H9 (cell line): Measurements from ENCODE around the gene GCNA. TPM values are rescaled to one million over a fixed set of nuclear protein-coding genes. Genes with fewer than 3 reads are reported as not detected.

Experiments
- DNase-seq: peaks from one replicate; pipeline ENCODE4 v3.0.0-alpha.2; 2017
- H2AFZ ChIP-seq: one replicate; pipeline ENCODE4 v1.6.1; 2013; ENCODE audit warnings: mild to moderate bottlenecking, low read length, control low read depth, moderate library complexity
- H2AK5ac ChIP-seq: 2 replicates; pipeline ENCODE4 v1.6.1; 2013; ENCODE audit warnings: low read length, control low read depth, mixed read lengths; ENCODE audit not compliant: insufficient read length
- H2BK120ac ChIP-seq: one replicate; pipeline ENCODE4 v1.6.1; 2013; ENCODE audit warnings: low read depth, mild to moderate bottlenecking, low read length, control low read depth, inconsistent platforms; ENCODE audit not compliant: poor library complexity, severe bottlenecking
- H2BK12ac ChIP-seq: 2 replicates; pipeline ENCODE4 v1.6.1; 2013; ENCODE audit warnings: low read length, control low read depth, mixed read lengths, low read depth; ENCODE audit not compliant: insufficient read length
- H2BK15ac ChIP-seq: 2 replicates; pipeline ENCODE4 v1.6.1; 2013; ENCODE audit warnings: low read depth, low read length, control low read depth
- H2BK20ac ChIP-seq: one replicate; pipeline ENCODE4 v1.6.1; 2013; ENCODE audit warnings: low read depth, mild to moderate bottlenecking, low read length, control low read depth, inconsistent platforms; ENCODE audit not compliant: poor library complexity, severe bottlenecking
- H2BK5ac ChIP-seq: 2 replicates; pipeline ENCODE4 v1.6.1; 2013; ENCODE audit warnings: low read length, control low read depth, mixed read lengths; ENCODE audit not compliant: insufficient read length
- H3K14ac ChIP-seq: 2 replicates; pipeline ENCODE4 v1.6.1; 2013; ENCODE audit warnings: low read length, control low read depth; ENCODE audit not compliant: insufficient read depth
- H3K18ac ChIP-seq: 2 replicates; pipeline ENCODE4 v1.6.1; 2013; ENCODE audit warnings: low read depth, mild to moderate bottlenecking, mixed read lengths, low read length, control low read depth; ENCODE audit not compliant: insufficient read length
- H3K23ac ChIP-seq: 2 replicates; pipeline ENCODE4 v1.6.1; 2013; ENCODE audit warnings: low read length, control low read depth, mixed read lengths, low read depth; ENCODE audit not compliant: insufficient read length
- H3K23me2 ChIP-seq: 2 replicates; pipeline ENCODE4 v1.6.1; 2013; ENCODE audit warnings: low read depth, mild to moderate bottlenecking, mixed read lengths, low read length, control low read depth; ENCODE audit not compliant: insufficient read length, poor library complexity, severe bottlenecking
- H3K27ac ChIP-seq: 2 replicates; pipeline ENCODE4 v1.5.1; 2013; ENCODE audit warnings: low read length, control low read depth, mixed read lengths, low read depth; ENCODE audit not compliant: insufficient read length
- H3K27me3 ChIP-seq: 2 replicates; pipeline ENCODE4 v1.6.1; 2013; ENCODE audit warnings: low read length, control low read depth, inconsistent platforms; ENCODE audit not compliant: insufficient read depth
- H3K4ac ChIP-seq: 2 replicates; pipeline ENCODE4 v1.6.1; 2013; ENCODE audit warnings: low read depth, mild to moderate bottlenecking, control low read depth, inconsistent platforms, low read length, moderate library complexity
- H3K4me1 ChIP-seq: 2 replicates; pipeline ENCODE4 v1.6.1; 2013; ENCODE audit warnings: low read length, control low read depth, inconsistent platforms; ENCODE audit not compliant: insufficient read depth
- H3K4me2 ChIP-seq: 2 replicates; pipeline ENCODE4 v1.6.1; 2013; ENCODE audit warnings: low read length, control low read depth, mixed read lengths; ENCODE audit not compliant: insufficient read length, insufficient read depth
- H3K56ac ChIP-seq: 2 replicates; pipeline ENCODE4 v1.6.1; 2013; ENCODE audit warnings: low read depth, mild to moderate bottlenecking, mixed read lengths, low read length, control low read depth; ENCODE audit not compliant: insufficient read length
- H3K79me1 ChIP-seq: 2 replicates; pipeline ENCODE4 v1.6.1; 2013; ENCODE audit warnings: low read depth, mild to moderate bottlenecking, moderate library complexity, low read length, control low read depth, inconsistent platforms; ENCODE audit not compliant: insufficient read depth, poor library complexity, severe bottlenecking
- H3K79me2 ChIP-seq: 2 replicates; pipeline ENCODE4 v1.6.1; 2013; ENCODE audit warnings: low read length, control low read depth, inconsistent platforms; ENCODE audit not compliant: insufficient read depth
- H3K9ac ChIP-seq: 2 replicates; pipeline ENCODE4 v1.6.1; 2013; ENCODE audit warnings: low read length, control low read depth, mixed read lengths; ENCODE audit not compliant: insufficient read length; ENCODE audit errors: extremely low read depth
- H3K9me3 ChIP-seq: one replicate; pipeline ENCODE4 v1.6.1; 2013; ENCODE audit warnings: low read depth, low read length, inconsistent platforms; ENCODE audit not compliant: control insufficient read depth
- H3T11ph ChIP-seq: one replicate; pipeline ENCODE4 v1.6.1; 2013; ENCODE audit warnings: mild to moderate bottlenecking, low read length, control low read depth, inconsistent platforms
- H4K20me1 ChIP-seq: one replicate; pipeline ENCODE4 v1.6.1; 2013; ENCODE audit not compliant: control insufficient read depth, insufficient read length, insufficient read depth
- H4K5ac ChIP-seq: 2 replicates; pipeline ENCODE4 v1.6.1; 2013; ENCODE audit warnings: low read depth, mild to moderate bottlenecking, mixed read lengths, low read length, control low read depth; ENCODE audit not compliant: insufficient read length
- H4K8ac ChIP-seq: replicated peaks from 2 replicates; pipeline ENCODE4 v1.6.1; 2013; ENCODE audit warnings: low read length, control low read depth, mixed read lengths, low read depth; ENCODE audit not compliant: insufficient read length
- H4K91ac ChIP-seq: 2 replicates; pipeline ENCODE4 v1.6.1; 2013; ENCODE audit warnings: low read depth, mild to moderate bottlenecking, moderate library complexity, mixed read lengths, low read length, control low read depth; ENCODE audit not compliant: insufficient read length
- H3K27ac Mint-ChIP-seq, 3 experiments: 2 replicates in 2 of 3; 3 replicates in 1 of 3; pipeline ENCODE4 v1.8.0; 2020 to 2021; ENCODE audit warnings: mixed read lengths in 3 of 3, mild to moderate bottlenecking in 1 of 3, moderate library complexity in 1 of 3
- H3K27me3 Mint-ChIP-seq: 2 replicates; pipeline ENCODE4 v1.8.0; 2021; ENCODE audit warnings: low read depth, mild to moderate bottlenecking, moderate library complexity, mixed read lengths
- H3K36me3 Mint-ChIP-seq, 3 experiments: 2 replicates in 2 of 3; 3 replicates in 1 of 3; pipeline ENCODE4 v1.8.0; 2020 to 2021; ENCODE audit warnings: low read depth in 3 of 3, mixed read lengths in 3 of 3; ENCODE audit not compliant: insufficient read depth in 1 of 3
- H3K4me1 Mint-ChIP-seq, 2 experiments: 2 replicates each; pipeline ENCODE4 v1.8.0; 2020; ENCODE audit warnings: mixed read lengths in 2 of 2
- H3K4me3 Mint-ChIP-seq, 2 experiments: 2 replicates in 1 of 2; 3 replicates in 1 of 2; pipeline ENCODE4 v1.8.0; 2020 to 2021; ENCODE audit warnings: mild to moderate bottlenecking in 2 of 2, mixed read lengths in 2 of 2, moderate library complexity in 1 of 2
- H3K9me3 Mint-ChIP-seq, 2 experiments: 2 replicates in 1 of 2; 3 replicates in 1 of 2; pipeline ENCODE4 v1.8.0; 2020; ENCODE audit warnings: mild to moderate bottlenecking in 2 of 2, mixed read lengths in 2 of 2, moderate library complexity in 1 of 2
- CTCF ChIP-seq: fragments of 200-600 bp; sonication (generic); conservative IDR thresholded peaks from 3 replicates; pipeline ENCODE4 v1.8.0; 2021; ENCODE audit warnings: antibody characterized with exemption, mild to moderate bottlenecking
- WGBS: extraction: QIAGEN DNeasy Blood & Tissue Kit; methylation state at CpG from one replicate; pipeline ENCODE4 v1.1.7; 2013; ENCODE audit warnings: missing lambda C conversion rate, low lambda C conversion rate, mixed read lengths; ENCODE audit not compliant: insufficient read length; ENCODE audit errors: extremely low coverage; 5-methylcytosine and 5-hydroxymethylcytosine counted together
- total RNA-seq: library from RNA; stranded (reverse); gene quantifications from 2 replicates; pipeline ENCODE4 v1.2.1, GENCODE V29; 2021

The GCNA gene
- total RNA-seq, 1 experiment from 2014 or later, result 0.96 TPM

GRCh38 chrX:71617742-71618141, 39.5 kb downstream of the GCNA start:
- Histone ChIP-seq H4K8ac (no peak overlapping the region), H3K79me1 (no peaks in the 10 kb centered on the region), H2AFZ (no peak overlapping the region), H3K14ac (no peak overlapping the region), H3K23ac (no peak overlapping the region), H3K9me3 (peaks cover 36% of the 10 kb centered on the region), H3K4ac (no peak overlapping the region), H3K9ac (no peak overlapping the region), H2BK120ac (no peak overlapping the region), H2AK5ac (no peak overlapping the region), H3K18ac (no peak overlapping the region), H3K56ac (no peak overlapping the region), H2BK15ac (no peak overlapping the region), H4K20me1 (no peaks in the 10 kb centered on the region), H3K4me1 (no peaks in the 10 kb centered on the region), H3K27me3 (no peaks in the 10 kb centered on the region), H3K27ac (no peak overlapping the region), H4K5ac (no peak overlapping the region), H2BK12ac (no peak overlapping the region), H2BK20ac (no peak overlapping the region), H3K23me2 (no peaks in the 10 kb centered on the region), H4K91ac (no peak overlapping the region), H3K4me2 (no peak overlapping the region), H2BK5ac (no peak overlapping the region), H3K79me2 (no peaks in the 10 kb centered on the region), H3T11ph (no peak overlapping the region)
- DNase-seq, result no peak
- peaks cover 0 to 23% (median 10%) of the 10 kb centered on the region in 3 experiments; a peak in 5 of 7 replicates for H3K36me3 Mint-ChIP-seq
- no peaks in the 10 kb centered on the region for H3K27me3 Mint-ChIP-seq
- no CpG with 5 or more reads among the region's 8 CpGs for WGBS
- no peak overlapping the region for H3K4me3 Mint-ChIP-seq
- peak overlapping the region in 1 of 3 experiments; percentile 82; a peak in 1 of 7 replicates for H3K27ac Mint-ChIP-seq
- H3K4me1 Mint-ChIP-seq, result 0 out of 4 replicates have a peak, but pooled peaks cover 0 to 8% of the 10 kb centered on the region in 2 experiments
- no peak for TF ChIP-seq CTCF
- peaks cover 69 to 83% of the 10 kb centered on the region in 2 experiments for H3K9me3 Mint-ChIP-seq
